ENCODE data around the gene USP25. TPM values are rescaled to one million over a fixed set of nuclear protein-coding genes. Genes with fewer than 3 reads are reported as not detected.

The USP25 gene
- polyA plus RNA-seq, 4 donors, result 8.1 to 22.8 (median 8.9) TPM

GRCh38 chr21:15692711-15693110 lies 37.1 kb upstream of the USP25 start:
- Histone ChIP-seq H3K27ac (ENCODE audit: low read depth in 1 of 3, low read length in 2 of 3) (no peak overlapping the region), H3K9me3 (ENCODE audit: control insufficient read depth in 2 of 2, insufficient read depth in 1 of 2, low read depth in 1 of 2, low read length in 1 of 2) (no peaks in the 10 kb centered on the region), H3K36me3 (ENCODE audit: control insufficient read depth in 3 of 3, insufficient read depth in 2 of 3, low read depth in 1 of 3, low read length in 3 of 3) (no peaks in the 10 kb centered on the region), H3K4me1 (ENCODE audit: control insufficient read depth in 3 of 3, insufficient read depth in 2 of 3, low read depth in 1 of 3, low read length in 2 of 3) (no peaks in the 10 kb centered on the region), H3K27me3 (ENCODE audit: control insufficient read depth in 3 of 3, insufficient read depth in 3 of 3, low read length in 3 of 3) (no peaks in the 10 kb centered on the region), H3K4me3 (ENCODE audit: low read depth in 1 of 3, low read length in 3 of 3) (no peak overlapping the region)
- FAIRE-seq (no peak), DNase-seq (no peak)
- 80 to 94% (median 92%) methylated on average over 2 of the region's 2 CpGs for WGBS, 3 donors

GRCh38 chr21:15695241-15695640 lies 34.5 kb upstream of the USP25 start:
- Histone ChIP-seq H3K4me1 (ENCODE audit: control insufficient read depth in 3 of 3, insufficient read depth in 2 of 3, low read depth in 1 of 3, low read length in 2 of 3) (no peaks in the 10 kb centered on the region), H3K27ac (ENCODE audit: low read depth in 1 of 3, low read length in 2 of 3) (no peak overlapping the region), H3K4me3 (ENCODE audit: low read depth in 1 of 3, low read length in 3 of 3) (no peak overlapping the region), H3K9me3 (ENCODE audit: control insufficient read depth in 2 of 2, insufficient read depth in 1 of 2, low read depth in 1 of 2, low read length in 1 of 2) (no peaks in the 10 kb centered on the region), H3K36me3 (ENCODE audit: control insufficient read depth in 3 of 3, insufficient read depth in 2 of 3, low read depth in 1 of 3, low read length in 3 of 3) (no peaks in the 10 kb centered on the region), H3K27me3 (ENCODE audit: control insufficient read depth in 3 of 3, insufficient read depth in 3 of 3, low read length in 3 of 3) (no peaks in the 10 kb centered on the region)
- DNase-seq (no peak), FAIRE-seq (no peak)
- WGBS, 3 donors, result 92 to 97% (median 95%) methylated on average over 1 of the region's 1 CpG

- no peak for DNase-seq
- 23 to 56% (median 42%) methylated on average over 1 of the region's 1 CpG for WGBS, 3 donors
- no peaks in the 10 kb centered on the region for H3K36me3 ChIP-seq (ENCODE audit: control insufficient read depth in 3 of 3, insufficient read depth in 2 of 3, low read depth in 1 of 3, low read length in 3 of 3)
Observed at GRCh38 chr21:15701830-15702229, 28.0 kb upstream of the USP25 start.

GRCh38 chr21:15703932-15704331 lies 25.9 kb upstream of the USP25 start:
- FAIRE-seq, result no peak
- WGBS, 3 donors, result 74 to 89% (median 85%) methylated on average over 2 of the region's 2 CpGs
- no peak overlapping the region for H3K4me3 ChIP-seq (ENCODE audit: low read depth in 1 of 3, low read length in 3 of 3)
- no peaks in the 10 kb centered on the region for H3K9me3 ChIP-seq (ENCODE audit: control insufficient read depth in 2 of 2, insufficient read depth in 1 of 2, low read depth in 1 of 2, low read length in 1 of 2)
- no peaks in the 10 kb centered on the region for H3K4me1 ChIP-seq (ENCODE audit: control insufficient read depth in 3 of 3, insufficient read depth in 2 of 3, low read depth in 1 of 3, low read length in 2 of 3)
- H3K27ac ChIP-seq (ENCODE audit: low read depth in 1 of 3, low read length in 2 of 3), result no peak overlapping the region
- no peaks in the 10 kb centered on the region for H3K27me3 ChIP-seq (ENCODE audit: control insufficient read depth in 3 of 3, insufficient read depth in 3 of 3, low read length in 3 of 3)
- DNase-seq, result no peak
- H3K36me3 ChIP-seq (ENCODE audit: control insufficient read depth in 3 of 3, insufficient read depth in 2 of 3, low read depth in 1 of 3, low read length in 3 of 3), result no peaks in the 10 kb centered on the region

More at GRCh38 chr21:15701830-15702229, 28.0 kb upstream of the USP25 start:
- Histone ChIP-seq H3K27me3 (ENCODE audit: control insufficient read depth in 3 of 3, insufficient read depth in 3 of 3, low read length in 3 of 3) (no peaks in the 10 kb centered on the region), H3K4me3 (ENCODE audit: low read depth in 1 of 3, low read length in 3 of 3) (no peak overlapping the region), H3K9me3 (ENCODE audit: control insufficient read depth in 2 of 2, insufficient read depth in 1 of 2, low read depth in 1 of 2, low read length in 1 of 2) (no peaks in the 10 kb centered on the region), H3K4me1 (ENCODE audit: control insufficient read depth in 3 of 3, insufficient read depth in 2 of 3, low read depth in 1 of 3, low read length in 2 of 3) (no peaks in the 10 kb centered on the region), H3K27ac (ENCODE audit: low read depth in 1 of 3, low read length in 2 of 3) (no peak overlapping the region)
- no peak for FAIRE-seq

- WGBS, 3 donors, result 15 to 62% (median 30%) methylated on average over 3 of the region's 3 CpGs
- no peak overlapping the region for H3K27ac ChIP-seq (ENCODE audit: low read depth in 1 of 3, low read length in 2 of 3)
- no peak overlapping the region for H3K4me3 ChIP-seq (ENCODE audit: low read depth in 1 of 3, low read length in 3 of 3)
- no peaks in the 10 kb centered on the region for H3K27me3 ChIP-seq (ENCODE audit: control insufficient read depth in 3 of 3, insufficient read depth in 3 of 3, low read length in 3 of 3)
- DNase-seq (peak; percentile 62 to 74), FAIRE-seq (no peak)
- no peaks in the 10 kb centered on the region for H3K9me3 ChIP-seq (ENCODE audit: control insufficient read depth in 2 of 2, insufficient read depth in 1 of 2, low read depth in 1 of 2, low read length in 1 of 2)
- H3K36me3 ChIP-seq (ENCODE audit: control insufficient read depth in 3 of 3, insufficient read depth in 2 of 3, low read depth in 1 of 3, low read length in 3 of 3), result no peaks in the 10 kb centered on the region
- H3K4me1 ChIP-seq (ENCODE audit: control insufficient read depth in 3 of 3, insufficient read depth in 2 of 3, low read depth in 1 of 3, low read length in 2 of 3), result no peaks in the 10 kb centered on the region
Observed at GRCh38 chr21:15706696-15707095, 23.1 kb upstream of the USP25 start.

GRCh38 chr21:15713412-15713811 lies 16.4 kb upstream of the USP25 start:
- DNase-seq, result no peak
- no peak for FAIRE-seq
- H3K36me3 ChIP-seq (ENCODE audit: control insufficient read depth in 3 of 3, insufficient read depth in 2 of 3, low read depth in 1 of 3, low read length in 3 of 3), result no peaks in the 10 kb centered on the region
- no peaks in the 10 kb centered on the region for H3K9me3 ChIP-seq (ENCODE audit: control insufficient read depth in 2 of 2, insufficient read depth in 1 of 2, low read depth in 1 of 2, low read length in 1 of 2)
- no peaks in the 10 kb centered on the region for H3K4me1 ChIP-seq (ENCODE audit: control insufficient read depth in 3 of 3, insufficient read depth in 2 of 3, low read depth in 1 of 3, low read length in 2 of 3)
- H3K27me3 ChIP-seq (ENCODE audit: control insufficient read depth in 3 of 3, insufficient read depth in 3 of 3, low read length in 3 of 3), result no peaks in the 10 kb centered on the region
- no peak overlapping the region for H3K27ac ChIP-seq (ENCODE audit: low read depth in 1 of 3, low read length in 2 of 3)
- no peak overlapping the region for H3K4me3 ChIP-seq (ENCODE audit: low read depth in 1 of 3, low read length in 3 of 3)
- 52 to 96% (median 87%) methylated on average over 1 of the region's 1 CpG for WGBS, 3 donors

GRCh38 chr21:15718711-15719110 lies 11.1 kb upstream of the USP25 start:
- DNase-seq, result no peak
- Histone ChIP-seq H3K9me3 (ENCODE audit: control insufficient read depth in 2 of 2, insufficient read depth in 1 of 2, low read depth in 1 of 2, low read length in 1 of 2) (peaks cover 0 to 4% of the 10 kb centered on the region in 2 donors), H3K36me3 (ENCODE audit: control insufficient read depth in 3 of 3, insufficient read depth in 2 of 3, low read depth in 1 of 3, low read length in 3 of 3) (no peaks in the 10 kb centered on the region), H3K27me3 (ENCODE audit: control insufficient read depth in 3 of 3, insufficient read depth in 3 of 3, low read length in 3 of 3) (no peaks in the 10 kb centered on the region), H3K27ac (ENCODE audit: low read depth in 1 of 3, low read length in 2 of 3) (no peak overlapping the region), H3K4me1 (ENCODE audit: control insufficient read depth in 3 of 3, insufficient read depth in 2 of 3, low read depth in 1 of 3, low read length in 2 of 3) (no peaks in the 10 kb centered on the region), H3K4me3 (ENCODE audit: low read depth in 1 of 3, low read length in 3 of 3) (no peak overlapping the region)
- no peak for FAIRE-seq

- DNase-seq, result no peak
- no peaks in the 10 kb centered on the region for H3K27me3 ChIP-seq (ENCODE audit: control insufficient read depth in 3 of 3, insufficient read depth in 3 of 3, low read length in 3 of 3)
- WGBS, 3 donors, result 94 to 97% (median 95%) methylated on average over 4 of the region's 4 CpGs
Observed at GRCh38 chr21:15719976-15720375, 9.8 kb upstream of the USP25 start.

GRCh38 chr21:15722591-15723324 lies 7.0 kb upstream of the USP25 start:
- no peak for FAIRE-seq
- peaks cover 0 to 4% of the 10 kb centered on the region in 2 donors for H3K9me3 ChIP-seq (ENCODE audit: control insufficient read depth in 2 of 2, insufficient read depth in 1 of 2, low read depth in 1 of 2, low read length in 1 of 2)
- 46 to 49% (median 48%) methylated on average over 4 of the region's 4 CpGs for WGBS, 3 donors

More at GRCh38 chr21:15719976-15720375, 9.8 kb upstream of the USP25 start:
- Histone ChIP-seq H3K27ac (ENCODE audit: low read depth in 1 of 3, low read length in 2 of 3) (no peak overlapping the region), H3K9me3 (ENCODE audit: control insufficient read depth in 2 of 2, insufficient read depth in 1 of 2, low read depth in 1 of 2, low read length in 1 of 2) (peaks cover 0 to 4% of the 10 kb centered on the region in 2 donors), H3K36me3 (ENCODE audit: control insufficient read depth in 3 of 3, insufficient read depth in 2 of 3, low read depth in 1 of 3, low read length in 3 of 3) (no peaks in the 10 kb centered on the region), H3K4me1 (ENCODE audit: control insufficient read depth in 3 of 3, insufficient read depth in 2 of 3, low read depth in 1 of 3, low read length in 2 of 3) (no peaks in the 10 kb centered on the region), H3K4me3 (ENCODE audit: low read depth in 1 of 3, low read length in 3 of 3) (no peak overlapping the region)
- no peak for FAIRE-seq

More at GRCh38 chr21:15722591-15723324, 7.0 kb upstream of the USP25 start:
- Histone ChIP-seq H3K4me3 (ENCODE audit: low read depth in 1 of 3, low read length in 3 of 3) (no peak overlapping the region), H3K36me3 (ENCODE audit: control insufficient read depth in 3 of 3, insufficient read depth in 2 of 3, low read depth in 1 of 3, low read length in 3 of 3) (no peaks in the 10 kb centered on the region), H3K4me1 (ENCODE audit: control insufficient read depth in 3 of 3, insufficient read depth in 2 of 3, low read depth in 1 of 3, low read length in 2 of 3) (no peaks in the 10 kb centered on the region), H3K27ac (ENCODE audit: low read depth in 1 of 3, low read length in 2 of 3) (no peak overlapping the region), H3K27me3 (ENCODE audit: control insufficient read depth in 3 of 3, insufficient read depth in 3 of 3, low read length in 3 of 3) (no peaks in the 10 kb centered on the region)
- DNase-seq, result peak in 1 of 2 donors; percentile 28
